GM12878 (cell line): ENCODE results near the gene MSI2.

Source experiments
- CHD1 ChIP-seq: IDR thresholded peaks from 2 replicates; pipeline ENCODE4 v1.6.1; 2012; ENCODE audit warnings: low read depth, low read length, improper control_type of control experiment
- CHD4 ChIP-seq: fragments of 200-600 bp; sonication (generic); IDR thresholded peaks from 2 replicates; pipeline ENCODE4 v1.6.1; 2016; ENCODE audit warnings: mild to moderate bottlenecking
- CTCF ChIP-seq, 3 experiments: IDR thresholded peaks in 2 of 3; conservative IDR thresholded peaks in 1 of 3; 2 replicates each; pipeline ENCODE4 v1.5.1; 2011; ENCODE audit warnings: low read depth in 3 of 3, low read length in 3 of 3, mild to moderate bottlenecking in 3 of 3, control low read depth in 2 of 3, moderate library complexity in 2 of 3, inconsistent platforms in 1 of 3, mixed read lengths in 1 of 3; ENCODE audit not compliant: control insufficient read depth in 2 of 3, insufficient read depth in 1 of 3; ENCODE audit errors: extremely low read depth in 1 of 3
- MAX ChIP-seq: IDR thresholded peaks from 2 replicates; pipeline ENCODE4 v1.6.1; 2012; ENCODE audit warnings: low read depth, low read length, improper control_type of control experiment
- NFYA ChIP-seq: IDR thresholded peaks from 2 replicates; pipeline ENCODE4 v1.6.1; 2011; ENCODE audit warnings: low read depth, mild to moderate bottlenecking, low read length, improper control_type of control experiment, borderline replicate concordance
- PAX8 ChIP-seq: fragments of 450-650 bp; IDR thresholded peaks from 2 replicates; pipeline ENCODE4 v1.6.1; 2017; ENCODE audit warnings: mild to moderate bottlenecking, moderate library complexity
- POLR2AphosphoS5 ChIP-seq: IDR thresholded peaks from 2 replicates; pipeline ENCODE4 v1.6.1; 2011; ENCODE audit warnings: mild to moderate bottlenecking, low read length, inconsistent platforms
- SIN3A ChIP-seq: IDR thresholded peaks from 2 replicates; pipeline ENCODE4 v1.6.1; 2012; ENCODE audit warnings: low read depth, low read length, improper control_type of control experiment
- SMC3 ChIP-seq: IDR thresholded peaks from 2 replicates; pipeline ENCODE4 v1.6.1; 2011; ENCODE audit warnings: low read length, improper control_type of control experiment, borderline replicate concordance
- STAT1 ChIP-seq: fragments of 450-650 bp; conservative IDR thresholded peaks from 2 replicates; pipeline ENCODE4 v1.6.1; 2014; ENCODE audit warnings: antibody characterized with exemption, mild to moderate bottlenecking
- TARDBP ChIP-seq: IDR thresholded peaks from 2 replicates; pipeline ENCODE4 v1.6.1; 2016; ENCODE audit warnings: borderline replicate concordance
- TCF7 ChIP-seq: IDR thresholded peaks from 2 replicates; pipeline ENCODE4 v1.6.1; 2014; ENCODE audit warnings: antibody characterized with exemption, borderline replicate concordance
- ZBED1 ChIP-seq: IDR thresholded peaks from 2 replicates; pipeline ENCODE4 v1.6.1; 2016; ENCODE audit warnings: borderline replicate concordance

DNA sequence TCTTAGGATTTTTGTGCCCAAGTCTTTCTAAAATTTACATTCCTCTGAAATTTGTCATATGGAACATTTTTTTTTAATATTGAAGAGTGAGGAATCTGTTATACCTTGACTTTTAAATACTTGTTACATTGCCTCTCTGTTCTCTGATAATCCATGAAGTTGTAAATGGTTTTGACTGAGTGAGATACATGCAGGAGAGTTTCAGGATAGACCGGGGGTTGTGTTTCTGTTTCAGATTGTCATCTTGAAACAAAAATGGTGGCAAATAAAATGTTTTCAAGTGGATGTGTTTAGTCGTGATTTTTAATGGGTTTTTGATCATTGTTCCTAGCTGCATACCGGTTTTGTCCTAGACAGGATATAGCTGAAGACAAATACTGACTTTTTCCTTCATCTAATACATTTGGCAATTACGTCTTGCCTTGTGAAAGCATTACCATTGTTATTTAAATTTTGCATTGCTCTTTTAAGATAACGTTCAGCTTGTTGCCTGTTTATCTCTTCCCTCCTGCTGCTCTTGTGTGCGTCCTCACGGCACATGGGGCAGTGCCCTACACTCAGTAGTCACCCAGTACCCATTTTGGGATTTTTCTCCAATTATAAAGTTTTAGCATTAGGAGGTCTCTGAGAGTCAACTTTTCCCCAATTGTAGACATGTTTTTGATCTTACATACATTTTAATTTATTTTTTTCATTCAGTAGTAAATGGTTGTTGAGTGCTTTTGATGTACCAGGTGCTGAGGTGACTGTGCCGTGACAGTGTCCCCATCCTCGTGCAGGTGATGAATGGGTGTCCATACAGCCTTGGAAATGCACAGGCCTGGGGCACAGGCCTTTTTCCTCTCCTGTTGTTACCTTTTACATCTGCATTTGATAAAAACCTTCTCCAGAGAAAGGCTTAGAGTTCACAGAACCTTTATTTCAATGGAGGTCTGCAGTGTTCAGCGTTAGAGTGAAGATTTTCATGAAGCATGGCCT is 169.9 kb downstream of the MSI2 start:
- no peak for TF ChIP-seq CHD4
- no peak for TF ChIP-seq ZBED1
- no peak for TF ChIP-seq CTCF (IDR thresholded peaks at IDR 0.05 in 2 of 3, conservative IDR thresholded peaks at IDR 0.05 in 1 of 3; ENCODE audit: control insufficient read depth in 2 of 3, extremely low read depth in 1 of 3, insufficient read depth in 1 of 3, low read depth in 3 of 3, low read length in 3 of 3)
- TF ChIP-seq POLR2AphosphoS5, result no peak
- TF ChIP-seq MAX, result no peak
- TF ChIP-seq NFYA, result no peak
- no peak for TF ChIP-seq SIN3A
- no peak for TF ChIP-seq TCF7
- TF ChIP-seq CHD1, result no peak
- TF ChIP-seq STAT1, result no peak
- TF ChIP-seq PAX8, result no peak
- TF ChIP-seq SMC3, result peak; percentile 12; the same call in 1 of the 2 replicates
- no peak for TF ChIP-seq TARDBP
